HG03571 (cell line): Measurements from ENCODE around the gene FHIT.
"Not testable (repeated sequence)": the region's sequence is repeated elsewhere in the genome, so short reads cannot be mapped to it uniquely, and the experiment has no call there.

Experiments
- ATAC-seq: cut with Tn5 transposase; IDR thresholded peaks from one replicate; pipeline ENCODE4 v1.9.1; 2021; ENCODE audit not compliant: unreplicated experiment

Gene FHIT

DNA sequence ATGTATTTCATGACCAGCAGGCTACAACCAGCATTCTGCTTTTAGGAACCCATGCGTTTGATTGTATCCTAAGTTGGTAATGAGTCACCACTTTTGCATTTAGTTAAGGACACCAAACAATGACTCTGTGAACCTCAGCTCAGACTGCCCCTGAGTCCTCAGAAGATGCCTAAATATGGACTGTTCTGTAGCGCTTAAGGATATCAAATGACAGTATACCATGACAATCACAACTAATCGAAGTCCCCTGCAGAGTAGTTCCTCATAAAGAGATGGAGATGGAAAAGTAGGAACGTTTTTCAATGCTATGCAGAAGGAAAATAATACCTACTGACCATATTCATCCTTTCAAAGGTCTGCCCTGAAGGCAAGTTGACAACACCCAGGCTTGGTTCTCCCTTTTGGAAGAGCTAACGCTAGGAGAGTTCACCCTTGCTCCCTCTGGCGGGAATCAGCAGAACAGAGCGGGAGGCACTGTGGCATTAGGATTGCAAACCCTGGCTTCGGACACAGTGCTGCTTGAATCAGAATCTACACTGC is 508.6 kb downstream of the FHIT start:
- ATAC-seq, result no peak

- no peak for ATAC-seq
Measured at GRCh38 chr3:60737633-60738399, 513.4 kb downstream of the FHIT start.

DNA sequence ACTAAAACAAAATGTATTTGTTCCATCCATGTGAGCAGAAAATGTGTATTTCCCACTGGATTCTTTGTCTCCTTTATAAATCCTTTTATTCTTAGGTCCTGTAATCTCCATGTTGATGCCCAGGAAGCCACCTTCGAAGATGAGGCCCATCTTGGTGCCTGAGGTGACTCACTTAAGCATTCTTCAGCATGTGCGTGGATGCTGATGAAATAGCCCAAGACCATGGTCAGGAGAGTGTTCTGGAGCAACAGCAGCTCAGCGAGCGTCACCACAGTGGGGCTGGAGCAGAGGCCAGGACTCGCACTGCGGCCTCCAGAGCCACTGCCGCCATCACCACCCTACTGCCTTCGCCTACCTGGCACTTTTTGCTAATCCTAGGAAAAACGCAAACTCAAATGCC is 520.9 kb downstream of the FHIT start:
- no peak for ATAC-seq

DNA sequence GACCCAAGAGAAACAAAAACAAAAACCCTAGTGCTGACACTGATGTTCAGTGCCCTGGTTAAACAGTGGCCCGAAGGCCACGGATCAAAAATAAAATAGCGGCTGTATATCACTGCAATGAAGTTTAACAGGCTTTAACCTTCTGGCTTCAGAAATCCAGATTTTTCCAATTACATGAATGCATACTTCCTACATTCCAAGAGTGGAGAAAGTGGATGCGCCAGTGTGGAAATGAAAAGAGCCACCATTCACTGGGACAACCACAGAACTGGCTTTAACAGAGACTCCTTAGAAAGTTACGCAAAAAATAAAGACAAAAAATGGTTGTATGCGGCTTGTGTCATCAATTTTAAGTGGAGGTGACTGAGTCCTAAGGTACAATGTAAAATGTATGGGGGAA is 522.2 kb downstream of the FHIT start:
- ATAC-seq, result no peak

- ATAC-seq, result no peak
Measured at GRCh38 chr3:60728006-60728405, 523.2 kb downstream of the FHIT start.

- ATAC-seq, result no peak
Measured at GRCh38 chr3:60720736-60721135, 530.5 kb downstream of the FHIT start.

DNA sequence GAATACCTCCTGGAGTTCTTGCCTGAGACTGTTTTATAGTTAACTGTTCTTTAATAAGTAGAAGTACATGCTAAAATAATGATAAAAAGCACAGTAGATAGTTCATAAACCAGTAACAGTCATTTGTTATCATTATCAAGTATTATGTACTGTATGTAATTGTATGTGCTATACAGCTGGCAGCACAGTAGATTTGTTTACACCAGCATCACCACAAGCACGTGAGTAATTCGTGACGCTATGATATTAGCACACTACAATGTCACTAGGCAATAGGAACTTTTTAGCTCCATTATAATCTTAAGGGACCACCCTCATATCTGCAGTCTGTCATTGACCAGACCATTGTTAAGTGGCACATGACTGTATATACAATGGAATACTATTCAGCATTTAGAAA is 534.7 kb downstream of the FHIT start:
- ATAC-seq, result no peak

DNA sequence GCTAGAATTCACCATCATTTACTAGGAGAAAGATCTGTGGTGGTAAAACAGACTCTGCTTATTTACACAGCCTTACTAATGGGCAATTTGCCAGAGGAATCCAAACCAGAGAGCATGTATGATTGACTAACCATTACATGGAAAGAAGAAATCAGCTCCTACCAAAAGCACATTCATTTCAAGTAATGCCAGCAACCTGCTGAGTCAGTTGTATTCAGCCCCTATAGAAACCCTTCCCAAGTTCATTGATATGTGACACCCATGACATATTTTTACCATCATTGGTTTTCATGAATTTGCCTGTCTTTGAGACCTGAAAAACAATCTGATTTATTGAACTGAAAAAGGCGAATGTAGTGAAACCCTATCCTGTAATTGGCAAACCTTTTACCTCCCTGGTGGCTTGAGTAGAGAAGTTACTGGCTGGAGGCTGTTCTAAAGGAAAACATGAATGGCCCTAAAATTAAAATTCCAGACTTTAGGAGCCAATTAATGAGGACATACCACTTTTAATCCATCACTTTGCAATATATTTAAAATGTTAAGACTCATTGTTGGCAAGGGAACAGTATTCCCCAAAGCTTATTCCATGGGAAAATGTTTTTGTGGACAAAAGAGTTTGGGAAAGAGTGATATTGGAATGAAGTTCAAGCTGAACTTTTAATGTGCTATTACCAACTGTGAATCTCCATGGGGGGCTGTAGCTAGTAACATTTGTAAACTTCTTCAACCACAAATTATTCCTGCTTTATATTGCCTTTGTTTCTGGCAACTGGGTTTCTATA is 542.9 kb downstream of the FHIT start:
- no peak for ATAC-seq

DNA sequence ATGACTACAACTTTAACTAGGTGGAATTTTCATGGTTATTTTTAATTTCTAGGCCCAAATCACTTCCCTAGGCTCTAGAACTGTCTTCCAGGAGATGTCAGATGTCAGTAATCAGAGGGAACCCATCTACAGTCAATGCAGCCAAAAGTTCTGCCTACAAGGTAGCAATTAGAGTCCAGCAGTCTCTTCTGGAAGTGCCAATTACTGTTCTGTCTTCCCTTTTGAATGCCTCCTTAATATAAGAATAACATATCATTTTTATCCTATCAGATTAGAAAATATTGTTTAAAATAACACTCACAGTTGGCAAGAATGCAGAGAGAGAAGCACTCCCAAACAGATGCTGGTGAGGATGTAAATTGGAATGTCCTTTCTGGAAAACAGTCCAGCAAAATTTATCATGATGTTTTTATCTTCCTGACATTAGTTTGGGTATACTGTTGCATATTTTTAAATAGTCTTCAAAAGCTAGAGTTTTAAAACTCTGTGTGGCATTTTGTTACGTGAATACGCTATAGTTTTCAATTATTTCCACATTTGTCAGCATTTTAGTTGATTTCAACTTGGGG is 543.7 kb downstream of the FHIT start:
- ATAC-seq, result no peak

DNA sequence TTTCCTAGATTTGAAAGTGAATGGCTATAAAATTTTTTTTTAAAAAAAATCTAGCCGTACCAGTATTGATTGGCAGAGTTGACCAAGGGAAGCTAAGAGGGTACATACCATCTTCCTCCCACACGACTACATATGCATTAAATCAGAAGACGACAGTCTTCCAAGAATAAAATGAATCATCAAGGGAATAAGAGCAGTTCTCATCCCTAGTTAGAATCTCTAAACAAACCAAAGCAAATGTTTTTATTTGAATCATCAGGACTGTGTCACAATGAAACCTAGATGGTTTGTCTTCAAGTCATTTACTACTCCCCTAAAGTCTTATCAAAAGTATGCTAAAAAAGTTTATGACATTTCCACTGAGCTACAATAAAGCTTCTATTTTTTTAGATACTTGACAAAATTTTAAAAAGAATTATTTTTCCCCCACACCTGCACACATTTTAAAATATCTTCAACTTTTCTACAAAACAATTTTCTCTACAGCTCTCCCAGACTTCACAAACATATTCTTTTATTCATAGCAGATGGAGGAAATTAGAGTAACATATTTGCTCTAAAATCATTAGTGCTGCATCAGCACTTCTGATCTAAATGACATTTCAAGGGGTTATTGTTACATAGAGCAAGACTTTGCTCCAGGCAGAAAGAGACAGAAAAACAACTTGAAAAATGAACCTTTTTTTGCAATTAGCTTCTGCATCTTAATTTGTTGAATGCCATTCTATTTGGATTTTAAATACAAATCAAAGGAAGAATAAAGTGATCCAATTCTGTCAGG is 547.1 kb downstream of the FHIT start:
- no peak for ATAC-seq

DNA sequence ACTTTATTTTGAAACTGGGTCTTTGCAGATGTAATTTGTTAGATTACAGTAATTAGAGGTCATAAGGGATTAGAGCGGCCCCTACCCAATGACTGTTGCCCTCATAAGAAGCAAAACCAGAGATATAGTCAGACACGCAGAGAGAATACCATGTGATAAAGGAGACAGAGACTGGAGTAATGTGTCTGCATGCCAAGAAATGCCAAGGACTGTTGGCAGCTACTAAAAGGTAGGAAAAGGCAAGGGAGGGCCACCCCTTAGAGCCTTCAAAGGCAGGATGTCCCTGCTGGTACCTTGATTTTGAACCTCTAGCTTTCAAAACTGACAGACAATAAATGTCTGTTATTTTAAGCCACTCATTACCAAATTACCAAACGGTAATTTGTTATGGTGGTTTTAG is 548.2 kb downstream of the FHIT start:
- ATAC-seq, result no peak

GRCh38 chr3:60698117-60698516 is 553.1 kb downstream of the FHIT start:
- ATAC-seq, result no peak

GRCh38 chr3:60697132-60697531 is 554.1 kb downstream of the FHIT start:
- no peak for ATAC-seq

DNA sequence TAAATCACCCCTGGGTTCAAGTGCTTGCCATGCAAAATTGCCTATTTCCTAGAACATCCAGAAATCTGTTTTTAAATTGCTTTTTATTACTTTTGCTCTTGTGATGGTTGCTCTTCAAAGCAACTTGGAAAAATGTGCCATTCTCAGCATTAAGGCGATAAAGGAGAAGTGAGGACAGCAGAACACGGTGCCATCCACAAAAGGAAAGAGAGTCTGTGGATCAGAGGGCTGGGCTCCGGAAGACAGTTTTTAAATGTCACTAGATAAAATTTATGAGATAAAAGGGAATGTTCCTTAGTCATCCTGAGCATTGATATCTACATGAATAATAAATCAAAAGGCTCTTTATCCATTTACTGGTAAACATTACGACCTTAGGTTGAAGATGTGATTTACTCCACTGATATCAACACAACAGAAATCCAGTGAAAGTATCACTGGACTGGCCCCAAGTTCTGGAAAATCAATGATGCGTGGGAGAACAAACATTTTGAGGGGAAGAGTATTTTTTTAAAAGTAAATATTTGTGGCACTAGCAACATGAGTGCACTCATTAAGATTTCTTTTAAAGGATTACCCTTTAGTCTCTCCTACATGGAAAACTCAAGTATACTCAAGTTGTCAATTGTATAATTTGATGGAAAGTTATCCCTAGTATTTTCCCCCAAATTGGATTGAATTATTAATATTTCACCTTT is 554.7 kb downstream of the FHIT start:
- ATAC-seq, result no peak

DNA sequence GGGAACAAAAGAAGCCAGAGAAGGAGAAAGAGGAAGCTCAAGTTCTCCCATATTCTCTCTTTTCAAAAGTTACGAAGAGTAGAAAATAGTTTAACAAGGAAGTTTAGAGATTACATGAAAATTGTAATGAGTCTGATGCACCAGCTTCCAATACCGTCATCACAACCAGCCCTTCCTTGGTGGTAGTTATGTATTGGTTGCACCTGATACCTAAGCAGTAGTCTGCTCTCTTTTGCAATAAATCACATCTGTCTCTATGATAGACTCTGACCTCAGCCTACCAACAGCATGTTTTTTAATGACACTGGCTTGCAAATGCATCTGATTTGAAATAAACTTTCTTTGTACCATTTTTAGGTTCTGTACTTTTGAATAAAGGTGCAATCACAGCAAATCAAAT is 575.8 kb downstream of the FHIT start:
- ATAC-seq, result no peak

- no peak for ATAC-seq
Measured at GRCh38 chr3:60674870-60675269, 576.4 kb downstream of the FHIT start.

DNA sequence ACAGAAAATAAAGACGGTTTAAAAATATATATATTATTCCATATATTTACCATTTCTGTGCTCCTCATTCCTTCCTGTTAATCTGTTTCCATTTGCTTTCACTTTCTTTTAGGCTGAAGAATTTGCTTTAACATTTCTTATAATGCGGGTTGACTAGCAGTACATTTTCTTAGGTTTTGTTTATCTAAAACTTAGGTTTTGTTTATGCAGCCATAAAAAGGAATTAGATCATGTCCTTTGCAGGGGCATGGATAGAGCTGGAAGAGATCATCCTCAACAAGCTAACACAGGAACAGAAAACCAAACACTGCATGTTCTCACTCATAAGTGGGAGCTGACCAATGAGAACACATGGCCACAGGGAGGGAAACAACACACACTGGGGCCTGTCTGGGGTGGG is 578.1 kb downstream of the FHIT start:
- no peak for ATAC-seq

DNA sequence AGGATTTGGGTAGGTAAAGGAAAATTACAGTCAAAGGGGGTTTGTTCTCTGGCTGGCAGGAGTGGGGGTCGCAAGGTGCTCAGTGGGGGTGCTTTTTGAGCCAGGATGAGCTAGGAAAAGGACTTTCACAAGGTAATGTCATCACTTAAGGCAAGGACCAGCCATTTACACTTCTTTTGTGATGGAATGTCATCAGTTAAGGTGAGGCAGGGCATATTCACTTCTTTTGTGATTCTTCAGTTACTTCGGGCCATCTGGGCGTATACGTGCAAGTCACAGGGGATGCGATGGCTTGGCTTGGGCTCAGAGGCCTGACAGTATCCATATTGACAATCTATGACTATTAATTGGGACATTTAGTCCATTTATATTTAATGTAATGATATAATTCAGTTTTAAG is 578.9 kb downstream of the FHIT start:
- ATAC-seq, result not testable (repeated sequence)

GRCh38 chr3:60669636-60670035 is 581.6 kb downstream of the FHIT start:
- ATAC-seq, result no peak

GRCh38 chr3:60660026-60660425 is 591.2 kb downstream of the FHIT start:
- no peak for ATAC-seq

- ATAC-seq, result no peak
Measured at GRCh38 chr3:60659098-60659497, 592.2 kb downstream of the FHIT start.
